Measurements from ENCODE around the gene TSPEAR. TPM values are rescaled to one million over a fixed set of nuclear protein-coding genes. Genes with fewer than 3 reads are reported as not detected.
"Not testable (repeated sequence)": the region's sequence is repeated elsewhere in the genome, so short reads cannot be mapped to it uniquely, and the experiment has no call there.

Gene TSPEAR
- total RNA-seq, 1 experiment from 2014 or later, result not detected

DNA sequence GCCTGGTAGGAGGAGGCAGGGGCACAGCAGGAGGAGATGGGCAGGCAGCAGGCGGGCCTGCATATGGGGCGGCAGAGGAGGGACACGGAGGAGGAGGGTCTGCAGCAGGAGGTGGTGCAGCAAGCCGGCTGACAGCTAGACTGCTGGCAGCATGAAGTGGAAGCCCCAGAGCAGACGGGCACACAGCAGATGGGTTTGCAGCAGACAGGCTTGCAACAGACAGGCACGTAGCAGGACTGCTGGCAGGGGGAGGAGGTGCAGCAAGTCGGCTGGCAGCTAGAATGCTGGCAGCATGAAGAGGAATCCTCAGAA lies 131.6 kb downstream of the TSPEAR start:
- no peaks in the 10 kb centered on the region for H3K27me3 ChIP-seq (ENCODE audit: low read length)
- H3K4me1 ChIP-seq (ENCODE audit: low read length), result no peaks in the 10 kb centered on the region
- H4K20me1 ChIP-seq (ENCODE audit: insufficient read depth, low read depth, low read length), result no peaks in the 10 kb centered on the region
- no peaks in the 10 kb centered on the region for H3K9me3 ChIP-seq (ENCODE audit: low read length)
- no peak overlapping the region for H3K9ac ChIP-seq (ENCODE audit: low read length)
- no peaks in the 10 kb centered on the region for H3K36me3 ChIP-seq (ENCODE audit: insufficient read depth, low read length)
- H3K4me2 ChIP-seq (ENCODE audit: low read depth, low read length, poor library complexity, severe bottlenecking), result no peak overlapping the region
- DNase-seq, result no peak
- no peak overlapping the region for H2AFZ ChIP-seq (ENCODE audit: low read length)
- no peak overlapping the region for H3K27ac ChIP-seq (ENCODE audit: low read length)
- no peaks in the 10 kb centered on the region for H3K79me2 ChIP-seq (ENCODE audit: low read length)
- no peaks in the 10 kb centered on the region for H3K9me2 ChIP-seq (replicated peaks; ENCODE audit: insufficient read depth, low read length)
- no peak overlapping the region for H3K4me3 ChIP-seq (ENCODE audit: low read length)

GRCh38 chr21:44579056-44579832 lies 132.1 kb downstream of the TSPEAR start:
- no peak for DNase-seq
- H3K9me3 ChIP-seq (ENCODE audit: low read length), result no peaks in the 10 kb centered on the region
- H3K4me2 ChIP-seq (ENCODE audit: low read depth, low read length, poor library complexity, severe bottlenecking), result no peak overlapping the region
- no peaks in the 10 kb centered on the region for H3K27me3 ChIP-seq (ENCODE audit: low read length)
- no peaks in the 10 kb centered on the region for H3K36me3 ChIP-seq (ENCODE audit: insufficient read depth, low read length)
- no peak overlapping the region for H3K27ac ChIP-seq (ENCODE audit: low read length)
- no peak overlapping the region for H2AFZ ChIP-seq (ENCODE audit: low read length)
- H3K79me2 ChIP-seq (ENCODE audit: low read length), result no peaks in the 10 kb centered on the region
- H4K20me1 ChIP-seq (ENCODE audit: insufficient read depth, low read depth, low read length), result no peaks in the 10 kb centered on the region
- no peak overlapping the region for H3K4me3 ChIP-seq (ENCODE audit: low read length)
- no peaks in the 10 kb centered on the region for H3K4me1 ChIP-seq (ENCODE audit: low read length)
- no peak overlapping the region for H3K9ac ChIP-seq (ENCODE audit: low read length)
- no peaks in the 10 kb centered on the region for H3K9me2 ChIP-seq (replicated peaks; ENCODE audit: insufficient read depth, low read length)

GRCh38 chr21:44578371-44579055 lies 132.9 kb downstream of the TSPEAR start:
- Histone ChIP-seq H3K4me3 (ENCODE audit: low read length) (no peak overlapping the region), H3K9me3 (ENCODE audit: low read length) (no peaks in the 10 kb centered on the region), H3K4me1 (ENCODE audit: low read length) (no peaks in the 10 kb centered on the region), H3K27me3 (ENCODE audit: low read length) (no peaks in the 10 kb centered on the region), H2AFZ (ENCODE audit: low read length) (no peak overlapping the region), H4K20me1 (ENCODE audit: insufficient read depth, low read depth, low read length) (no peaks in the 10 kb centered on the region), H3K79me2 (ENCODE audit: low read length) (no peaks in the 10 kb centered on the region), H3K9me2 (replicated peaks; ENCODE audit: insufficient read depth, low read length) (no peaks in the 10 kb centered on the region), H3K36me3 (ENCODE audit: insufficient read depth, low read length) (no peaks in the 10 kb centered on the region), H3K27ac (ENCODE audit: low read length) (no peak overlapping the region), H3K9ac (ENCODE audit: low read length) (no peak overlapping the region), H3K4me2 (ENCODE audit: low read depth, low read length, poor library complexity, severe bottlenecking) (no peak overlapping the region)
- no peak for DNase-seq

DNA sequence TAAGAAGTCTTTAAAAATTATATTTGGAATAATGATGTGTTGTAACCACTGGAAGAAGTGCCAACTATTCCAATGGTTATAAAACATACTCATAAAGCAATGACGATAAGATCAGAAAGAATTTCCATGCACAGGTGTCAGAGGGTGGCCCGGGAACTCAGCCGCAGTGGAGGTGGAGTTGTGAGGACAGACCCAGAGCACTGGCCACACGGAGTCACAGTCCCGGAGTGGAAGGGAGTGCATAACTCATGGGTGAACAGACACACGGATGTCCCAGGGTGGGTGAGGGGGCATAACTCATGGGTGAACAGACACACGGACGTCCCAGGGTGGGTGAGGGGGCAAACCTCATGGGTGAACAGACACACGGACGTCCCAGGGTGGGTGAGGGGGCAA lies 135.3 kb downstream of the TSPEAR start:
- H4K20me1 ChIP-seq (ENCODE audit: insufficient read depth, low read depth, low read length), result no peaks in the 10 kb centered on the region
- no peaks in the 10 kb centered on the region for H3K9me3 ChIP-seq (ENCODE audit: low read length)
- no peak overlapping the region for H2AFZ ChIP-seq (ENCODE audit: low read length)
- no peak overlapping the region for H3K9ac ChIP-seq (ENCODE audit: low read length)
- no peaks in the 10 kb centered on the region for H3K36me3 ChIP-seq (ENCODE audit: insufficient read depth, low read length)
- H3K27me3 ChIP-seq (ENCODE audit: low read length), result no peaks in the 10 kb centered on the region
- H3K4me1 ChIP-seq (ENCODE audit: low read length), result no peaks in the 10 kb centered on the region
- no peak overlapping the region for H3K4me3 ChIP-seq (ENCODE audit: low read length)
- no peak for DNase-seq
- no peak overlapping the region for H3K4me2 ChIP-seq (ENCODE audit: low read depth, low read length, poor library complexity, severe bottlenecking)
- H3K9me2 ChIP-seq (replicated peaks; ENCODE audit: insufficient read depth, low read length), result no peaks in the 10 kb centered on the region
- H3K79me2 ChIP-seq (ENCODE audit: low read length), result no peaks in the 10 kb centered on the region
- no peak overlapping the region for H3K27ac ChIP-seq (ENCODE audit: low read length)

DNA sequence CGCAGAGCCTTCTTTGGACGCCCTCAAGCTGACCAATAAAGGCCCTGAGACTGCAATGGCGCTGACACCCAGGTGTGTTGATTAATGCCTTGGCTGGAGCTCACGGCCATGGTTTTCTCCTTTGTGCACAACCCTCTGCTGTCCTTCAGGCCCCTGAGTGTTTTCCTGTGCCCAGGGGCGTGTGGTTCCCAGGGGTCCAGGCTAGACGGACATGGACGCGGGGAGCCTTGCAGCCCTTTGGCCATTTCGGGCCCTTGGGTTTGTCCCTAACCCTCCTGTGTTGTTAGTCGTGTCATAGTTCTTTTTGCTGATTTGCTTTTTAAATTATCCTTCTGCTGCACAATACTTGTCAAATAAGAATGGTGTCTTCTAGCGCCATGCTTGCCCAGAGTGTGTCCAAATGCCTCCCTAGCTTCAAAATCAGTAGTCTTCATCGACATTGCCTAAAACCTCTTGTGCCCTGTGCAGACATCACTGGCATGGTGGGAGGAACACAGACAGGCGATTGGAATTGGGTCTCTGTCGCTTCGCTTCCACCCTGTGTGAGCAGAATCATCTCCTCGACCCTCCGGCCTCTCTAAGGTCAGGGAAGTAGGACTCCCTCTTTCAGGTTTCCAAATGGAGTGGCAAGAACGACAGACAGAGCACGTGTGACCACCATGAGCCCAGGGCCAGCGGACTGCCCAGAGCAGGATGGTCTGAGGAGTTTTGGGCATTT lies 135.9 kb downstream of the TSPEAR start:
- H3K4me3 ChIP-seq (ENCODE audit: low read length), result no peak overlapping the region
- H3K9me2 ChIP-seq (replicated peaks; ENCODE audit: insufficient read depth, low read length), result no peaks in the 10 kb centered on the region
- no peaks in the 10 kb centered on the region for H3K4me1 ChIP-seq (ENCODE audit: low read length)
- H4K20me1 ChIP-seq (ENCODE audit: insufficient read depth, low read depth, low read length), result no peaks in the 10 kb centered on the region
- no peaks in the 10 kb centered on the region for H3K27me3 ChIP-seq (ENCODE audit: low read length)
- no peak overlapping the region for H3K4me2 ChIP-seq (ENCODE audit: low read depth, low read length, poor library complexity, severe bottlenecking)
- no peaks in the 10 kb centered on the region for H3K36me3 ChIP-seq (ENCODE audit: insufficient read depth, low read length)
- no peak overlapping the region for H2AFZ ChIP-seq (ENCODE audit: low read length)
- H3K9ac ChIP-seq (ENCODE audit: low read length), result no peak overlapping the region
- DNase-seq, result no peak
- H3K79me2 ChIP-seq (ENCODE audit: low read length), result no peaks in the 10 kb centered on the region
- H3K27ac ChIP-seq (ENCODE audit: low read length), result no peak overlapping the region
- no peaks in the 10 kb centered on the region for H3K9me3 ChIP-seq (ENCODE audit: low read length)

DNA sequence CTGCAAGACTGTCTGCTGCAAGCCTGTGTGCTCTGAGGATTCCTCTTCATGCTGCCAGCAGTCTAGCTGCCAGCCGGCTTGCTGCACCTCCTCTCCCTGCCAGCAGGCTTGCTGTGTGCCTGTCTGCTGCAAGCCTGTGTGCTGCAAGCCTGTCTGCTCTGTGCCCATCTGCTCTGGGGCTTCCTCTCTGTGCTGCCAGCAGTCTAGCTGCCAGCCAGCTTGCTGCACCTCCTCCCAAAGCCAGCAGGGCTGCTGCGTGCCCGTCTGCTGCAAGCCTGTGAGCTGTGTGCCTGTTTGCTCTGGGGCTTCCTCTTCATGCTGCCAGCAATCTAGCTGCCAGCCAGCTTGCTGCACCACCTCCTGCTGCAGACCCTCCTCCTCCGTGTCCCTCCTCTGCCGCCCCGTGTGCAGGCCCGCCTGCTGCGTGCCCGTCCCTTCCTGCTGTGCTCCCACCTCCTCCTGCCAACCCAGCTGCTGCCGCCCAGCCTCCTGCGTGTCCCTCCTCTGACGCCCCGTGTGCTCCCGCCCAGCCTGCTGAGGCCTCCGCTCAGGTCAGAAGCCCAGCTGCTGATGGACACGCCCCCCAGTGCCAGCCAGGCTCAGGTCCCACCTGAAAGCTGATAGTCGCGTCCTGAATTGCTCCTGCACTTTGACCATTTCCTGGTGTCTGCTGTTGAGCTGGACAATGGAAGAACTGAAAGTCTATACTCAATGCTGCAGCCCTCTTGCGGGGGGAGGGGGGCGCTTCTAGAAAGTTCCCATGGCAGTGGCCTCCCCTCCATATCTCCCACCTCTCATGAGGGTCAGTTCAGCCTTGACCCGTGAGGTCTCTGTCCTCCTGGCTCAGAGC lies 136.7 kb downstream of the TSPEAR start:
- H3K9ac ChIP-seq (ENCODE audit: low read length), result no peak overlapping the region
- no peaks in the 10 kb centered on the region for H3K36me3 ChIP-seq (ENCODE audit: insufficient read depth, low read length)
- no peak overlapping the region for H3K4me3 ChIP-seq (ENCODE audit: low read length)
- H3K9me3 ChIP-seq (ENCODE audit: low read length), result no peaks in the 10 kb centered on the region
- H3K4me1 ChIP-seq (ENCODE audit: low read length), result no peaks in the 10 kb centered on the region
- H3K79me2 ChIP-seq (ENCODE audit: low read length), result no peaks in the 10 kb centered on the region
- H3K9me2 ChIP-seq (replicated peaks; ENCODE audit: insufficient read depth, low read length), result no peaks in the 10 kb centered on the region
- no peaks in the 10 kb centered on the region for H3K27me3 ChIP-seq (ENCODE audit: low read length)
- no peak overlapping the region for H3K4me2 ChIP-seq (ENCODE audit: low read depth, low read length, poor library complexity, severe bottlenecking)
- no peak overlapping the region for H3K27ac ChIP-seq (ENCODE audit: low read length)
- no peaks in the 10 kb centered on the region for H4K20me1 ChIP-seq (ENCODE audit: insufficient read depth, low read depth, low read length)
- H2AFZ ChIP-seq (ENCODE audit: low read length), result no peak overlapping the region
- no peak for DNase-seq

- not testable (repeated sequence) for H3K4me3 ChIP-seq (ENCODE audit: low read length); DNase-seq
Observed at GRCh38 chr21:44573630-44574456, 137.5 kb downstream of the TSPEAR start, which contains the start of gene KRTAP10-4. KRTAP10-4 (plus strand) TSS chr21:44573729; CDS start chr21:44573759, 30 bp downstream.

More at GRCh38 chr21:44573630-44574456, 137.5 kb downstream of the TSPEAR start, which contains the start of gene KRTAP10-4:
- not testable (repeated sequence) for H3K4me2 ChIP-seq (ENCODE audit: low read depth, low read length, poor library complexity, severe bottlenecking); H3K79me2 ChIP-seq (ENCODE audit: low read length); H3K27me3 ChIP-seq (ENCODE audit: low read length); H3K27ac ChIP-seq (ENCODE audit: low read length); H3K36me3 ChIP-seq (ENCODE audit: insufficient read depth, low read length); H3K9ac ChIP-seq (ENCODE audit: low read length); H3K9me2 ChIP-seq (replicated peaks; ENCODE audit: insufficient read depth, low read length); H2AFZ ChIP-seq (ENCODE audit: low read length); H3K4me1 ChIP-seq (ENCODE audit: low read length); H4K20me1 ChIP-seq (ENCODE audit: insufficient read depth, low read depth, low read length); H3K9me3 ChIP-seq (ENCODE audit: low read length)
